Loucy (cell line): ENCODE measurements around the gene KCNH4.

ENCODE experiments used
- H2AFZ ChIP-seq: fragments of 200-600 bp; sonication (generic); 2 replicates; pipeline ENCODE4 v1.6.0; 2016; ENCODE audit warnings: antibody characterized with exemption, mild to moderate bottlenecking, low read length, moderate library complexity
- H3F3A ChIP-seq: fragments of 200-600 bp; 2 replicates; pipeline ENCODE4 v1.6.0; 2016; ENCODE audit warnings: antibody characterized with exemption, low read depth, mild to moderate bottlenecking
- H3K27me3 ChIP-seq: fragments of 200-600 bp; sonication (generic); 2 replicates; pipeline ENCODE4 v1.6.1; 2014; ENCODE audit warnings: low read length, mild to moderate bottlenecking; ENCODE audit not compliant: insufficient read depth, poor library complexity, severe bottlenecking
- H3K36me3 ChIP-seq: fragments of 200-600 bp; sonication (generic); 2 replicates; pipeline ENCODE4 v1.6.1; 2016; ENCODE audit warnings: low read length; ENCODE audit not compliant: insufficient read depth
- H3K4me1 ChIP-seq: fragments of 200-600 bp; sonication (generic); 2 replicates; pipeline ENCODE4 v1.5.1; 2014; ENCODE audit warnings: low read length, mild to moderate bottlenecking; ENCODE audit not compliant: insufficient read depth, poor library complexity, severe bottlenecking
- H3K4me2 ChIP-seq: fragments of 200-600 bp; sonication (generic); 2 replicates; pipeline ENCODE4 v1.6.0; 2014; ENCODE audit warnings: antibody characterized with exemption, low read length, low read depth, mild to moderate bottlenecking; ENCODE audit not compliant: poor library complexity, severe bottlenecking
- H3K4me3 ChIP-seq: fragments of 200-600 bp; sonication (generic); 2 replicates; pipeline ENCODE4 v1.5.1; 2014; ENCODE audit warnings: low read length, mild to moderate bottlenecking, mixed read lengths; ENCODE audit not compliant: poor library complexity, severe bottlenecking
- H3K79me2 ChIP-seq: fragments of 200-600 bp; sonication (generic); 2 replicates; pipeline ENCODE4 v1.6.1; 2014; ENCODE audit warnings: low read length; ENCODE audit not compliant: insufficient read depth
- H3K9ac ChIP-seq: fragments of 200-600 bp; sonication (generic); 2 replicates; pipeline ENCODE4 v1.6.0; 2014; ENCODE audit warnings: mild to moderate bottlenecking, low read depth, low read length, moderate library complexity; ENCODE audit not compliant: poor library complexity, severe bottlenecking
- H3K9me2 ChIP-seq: fragments of 200-600 bp; sonication (generic); replicated peaks from 2 replicates; pipeline ENCODE4 v1.6.1; 2016; ENCODE audit warnings: low read depth, low read length, mixed read lengths
- H3K9me3 ChIP-seq: fragments of 200-600 bp; sonication (generic); 2 replicates; pipeline ENCODE4 v1.6.1; 2014; ENCODE audit warnings: mild to moderate bottlenecking, antibody characterized with exemption, low read length, low read depth; ENCODE audit not compliant: insufficient read depth
- H4K20me1 ChIP-seq: fragments of 200-600 bp; sonication (generic); 2 replicates; pipeline ENCODE4 v1.6.0; 2014; ENCODE audit warnings: antibody characterized with exemption, low read length, mild to moderate bottlenecking; ENCODE audit not compliant: insufficient read depth, poor library complexity, severe bottlenecking
- EZH2phosphoT487 ChIP-seq: fragments of 200-600 bp; IDR thresholded peaks from 2 replicates; pipeline ENCODE4 v1.6.1; 2018; ENCODE audit warnings: antibody characterized with exemption, mild to moderate bottlenecking, moderate library complexity, borderline replicate concordance
- TF ChIP-seq, protein P1 (sequence below): fragments of 200-600 bp; sonication (generic); conservative IDR thresholded peaks from 2 replicates; pipeline ENCODE4 v1.5.1; 2014; ENCODE audit warnings: mild to moderate bottlenecking, antibody characterized with exemption, low read length

The KCNH4 gene

GRCh38 chr17:42178817-42179216 lies 2.1 kb downstream of the KCNH4 start:
- Histone ChIP-seq H3K4me2 (no peak overlapping the region), H3K9me3 (no peaks in the 10 kb centered on the region), H3K9ac (no peak overlapping the region), H3F3A (no peaks in the 10 kb centered on the region), H3K4me3 (no peak overlapping the region), H3K36me3 (no peaks in the 10 kb centered on the region), H3K27me3 (no peaks in the 10 kb centered on the region), H3K4me1 (peaks cover 8% of the 10 kb centered on the region), H3K9me2 (no peaks in the 10 kb centered on the region), H2AFZ (no peak overlapping the region), H4K20me1 (no peaks in the 10 kb centered on the region), H3K79me2 (no peaks in the 10 kb centered on the region; the same call in 1 of the 2 replicates)
- TF ChIP-seq, protein P1, sequence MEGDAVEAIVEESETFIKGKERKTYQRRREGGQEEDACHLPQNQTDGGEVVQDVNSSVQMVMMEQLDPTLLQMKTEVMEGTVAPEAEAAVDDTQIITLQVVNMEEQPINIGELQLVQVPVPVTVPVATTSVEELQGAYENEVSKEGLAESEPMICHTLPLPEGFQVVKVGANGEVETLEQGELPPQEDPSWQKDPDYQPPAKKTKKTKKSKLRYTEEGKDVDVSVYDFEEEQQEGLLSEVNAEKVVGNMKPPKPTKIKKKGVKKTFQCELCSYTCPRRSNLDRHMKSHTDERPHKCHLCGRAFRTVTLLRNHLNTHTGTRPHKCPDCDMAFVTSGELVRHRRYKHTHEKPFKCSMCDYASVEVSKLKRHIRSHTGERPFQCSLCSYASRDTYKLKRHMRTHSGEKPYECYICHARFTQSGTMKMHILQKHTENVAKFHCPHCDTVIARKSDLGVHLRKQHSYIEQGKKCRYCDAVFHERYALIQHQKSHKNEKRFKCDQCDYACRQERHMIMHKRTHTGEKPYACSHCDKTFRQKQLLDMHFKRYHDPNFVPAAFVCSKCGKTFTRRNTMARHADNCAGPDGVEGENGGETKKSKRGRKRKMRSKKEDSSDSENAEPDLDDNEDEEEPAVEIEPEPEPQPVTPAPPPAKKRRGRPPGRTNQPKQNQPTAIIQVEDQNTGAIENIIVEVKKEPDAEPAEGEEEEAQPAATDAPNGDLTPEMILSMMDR, result no peak
- no peak for TF ChIP-seq EZH2phosphoT487

DNA sequence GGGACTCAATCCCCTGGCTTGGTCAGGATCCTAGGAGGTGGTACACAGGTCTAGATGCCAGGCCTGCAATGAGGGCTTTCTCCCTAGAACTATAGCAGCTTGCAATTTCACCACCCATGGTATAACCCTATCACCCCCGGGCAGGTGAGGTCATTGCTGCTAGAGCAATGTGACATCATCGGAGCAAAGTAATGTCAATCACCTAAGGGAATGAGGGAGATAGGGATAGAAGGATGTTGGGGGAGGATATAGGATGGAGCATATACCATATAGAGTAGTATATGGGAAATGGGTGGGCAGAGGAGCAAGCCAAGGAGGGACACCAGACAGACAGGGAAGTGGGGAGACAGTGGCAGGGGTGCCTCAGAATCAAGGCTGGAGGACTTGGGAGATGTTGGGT lies 3.3 kb downstream of the KCNH4 start:
- no peaks in the 10 kb centered on the region for H4K20me1 ChIP-seq
- H2AFZ ChIP-seq, result no peak overlapping the region
- H3F3A ChIP-seq, result no peaks in the 10 kb centered on the region
- no peaks in the 10 kb centered on the region for H3K9me2 ChIP-seq
- TF ChIP-seq EZH2phosphoT487, result no peak
- TF ChIP-seq, protein P1, result no peak
- H3K4me3 ChIP-seq, result no peak overlapping the region
- peaks cover 2% of the 10 kb centered on the region for H3K4me1 ChIP-seq
- H3K79me2 ChIP-seq, result no peaks in the 10 kb centered on the region
- no peak overlapping the region for H3K9ac ChIP-seq
- H3K4me2 ChIP-seq, result no peak overlapping the region
- no peaks in the 10 kb centered on the region for H3K27me3 ChIP-seq
- no peaks in the 10 kb centered on the region for H3K9me3 ChIP-seq
- no peaks in the 10 kb centered on the region for H3K36me3 ChIP-seq

DNA sequence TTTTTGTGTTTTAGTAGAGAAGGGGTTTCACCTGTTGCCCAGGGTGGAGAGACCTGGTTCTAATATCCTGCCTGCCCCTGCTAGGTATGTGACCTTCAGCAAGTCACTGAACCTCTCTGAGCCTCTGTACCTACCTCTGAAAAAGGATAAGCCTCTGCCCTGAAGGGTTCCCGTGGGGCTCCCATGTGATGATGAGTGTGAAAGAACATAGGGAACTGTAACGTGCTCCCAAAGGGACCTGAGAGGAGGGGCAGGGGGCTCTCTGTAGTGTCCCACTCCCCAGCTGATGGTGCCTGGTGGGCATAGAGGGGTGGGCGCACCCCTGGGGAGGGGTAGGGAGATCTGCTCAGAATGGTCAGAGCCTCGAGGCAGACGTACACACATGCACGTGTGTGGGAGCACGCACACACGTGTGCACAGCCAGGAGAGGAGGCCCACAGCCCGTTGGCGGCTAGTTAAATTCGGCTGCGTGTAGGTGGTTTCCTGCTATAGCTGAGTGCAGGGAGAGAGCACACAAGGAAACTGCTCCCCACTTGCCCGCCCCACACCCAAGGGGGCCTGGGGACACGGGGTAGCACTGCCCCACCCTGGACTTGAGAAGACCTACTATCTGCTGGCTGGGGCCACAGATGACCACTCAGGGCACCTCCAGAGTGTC lies 6.7 kb downstream of the KCNH4 start:
- Histone ChIP-seq H3K27me3 (no peaks in the 10 kb centered on the region), H3K4me3 (no peak overlapping the region), H3K9me2 (no peaks in the 10 kb centered on the region), H3F3A (no peaks in the 10 kb centered on the region), H3K36me3 (no peaks in the 10 kb centered on the region), H2AFZ (no peak overlapping the region), H3K9me3 (no peaks in the 10 kb centered on the region), H3K79me2 (no peaks in the 10 kb centered on the region), H3K4me2 (no peak overlapping the region), H4K20me1 (no peaks in the 10 kb centered on the region), H3K9ac (no peak overlapping the region), H3K4me1 (no peaks in the 10 kb centered on the region)
- TF ChIP-seq, protein P1, result no peak
- no peak for TF ChIP-seq EZH2phosphoT487
